GM12874 (cell line): Measurements from ENCODE around the gene COQ2.

Experiments used
- CTCF ChIP-seq: IDR thresholded peaks from 2 replicates; pipeline ENCODE4 v1.5.1; 2011; ENCODE audit warnings: low read depth, mild to moderate bottlenecking, control low read depth, low read length, moderate library complexity; ENCODE audit not compliant: insufficient read depth

Gene COQ2

GRCh38 chr4:83223781-83224180 lies 60.8 kb downstream of the COQ2 start:
- no peak for TF ChIP-seq CTCF

GRCh38 chr4:83221897-83222441 lies 62.6 kb downstream of the COQ2 start:
- no peak for TF ChIP-seq CTCF

- no peak for TF ChIP-seq CTCF
Observed at GRCh38 chr4:83219344-83220331, 65.0 kb downstream of the COQ2 start.

- no peak for TF ChIP-seq CTCF
Observed at GRCh38 chr4:83217721-83218522, 66.7 kb downstream of the COQ2 start.

- TF ChIP-seq CTCF = no peak
Observed at GRCh38 chr4:83216959-83217683, 67.5 kb downstream of the COQ2 start.

- no peak for TF ChIP-seq CTCF
Observed at GRCh38 chr4:83214079-83214478, 70.5 kb downstream of the COQ2 start.
